Gastroesophageal sphincter (tissue), 4 donors: Measurements from ENCODE around the gene LPCAT4. TPM values are rescaled to one million over a fixed set of nuclear protein-coding genes. Genes with fewer than 3 reads are reported as not detected.
"Not testable (repeated sequence)": the region's sequence is repeated elsewhere in the genome, so short reads cannot be mapped to it uniquely, and the experiment has no call there.

Source experiments
- ATAC-seq: fragments of 150-250 bp; one replicate; pipeline ENCODE4 v1.9.1; 2016; ENCODE audit warnings: mild to moderate bottlenecking, moderate library complexity
- H3K27ac ChIP-seq, 4 donors: fragments of 200-600 bp; sonication (generic) in 3 of 4; 1 replicate in 3 of 4; 2 replicates in 1 of 4; pipeline ENCODE4 v1.5.1; 2016 to 2019
- H3K27me3 ChIP-seq: fragments of 200-600 bp; sonication (generic); one replicate; pipeline ENCODE4 v1.5.1; 2019
- H3K36me3 ChIP-seq, 2 donors: fragments of 200-600 bp; sonication (generic); one replicate each; pipeline ENCODE4 v1.5.1; 2019; ENCODE audit warnings: control low read depth in 1 of 2
- H3K4me1 ChIP-seq, 3 donors: fragments of 200-600 bp; sonication (generic); 1 replicate in 2 of 3; 2 replicates in 1 of 3; pipeline ENCODE4 v1.5.1; 2016 to 2019; ENCODE audit warnings: control low read depth in 2 of 3
- H3K4me3 ChIP-seq, 2 donors: fragments of 200-600 bp; sonication (generic); one replicate each; pipeline ENCODE4 v1.5.1; 2019; ENCODE audit warnings: mild to moderate bottlenecking in 1 of 2, moderate library complexity in 1 of 2
- H3K9me3 ChIP-seq, 3 donors: fragments of 200-600 bp; sonication (generic); one replicate each; pipeline ENCODE4 v1.5.1; 2017 to 2019; ENCODE audit warnings: control low read depth in 2 of 3
- EP300 ChIP-seq: sonication (generic); formaldehyde crosslinking; IDR thresholded peaks from one replicate; pipeline ENCODE4 v1.6.1; 2017; ENCODE audit warnings: antibody characterized with exemption, mild to moderate bottlenecking
- POLR2A ChIP-seq, 2 donors: fragments of 450-650 bp; IDR thresholded peaks; one replicate each; pipeline ENCODE4 v1.6.1; 2017; ENCODE audit warnings: antibody characterized with exemption in 2 of 2, mild to moderate bottlenecking in 2 of 2, moderate library complexity in 1 of 2
- POLR2AphosphoS5 ChIP-seq: sonication (generic); formaldehyde crosslinking; IDR thresholded peaks from one replicate; pipeline ENCODE4 v1.6.1; 2017; ENCODE audit warnings: antibody characterized with exemption
- WGBS, 2 donors: methylation state at CpG; one replicate each; pipeline ENCODE4 v1.1.5; 2018; ENCODE audit warnings: low coverage in 1 of 2; 5-methylcytosine and 5-hydroxymethylcytosine counted together
- total RNA-seq, 4 donors: library from RNA; depleted of rRNA; stranded (reverse); fragments of >200 nt; gene quantifications; one replicate each; pipeline ENCODE4 v1.1.0, GENCODE V29; 2016
- TF ChIP-seq, protein P1 (sequence below), 4 experiments: fragments of 200-600 bp in 2 of 4; fragments of 450-650 bp in 2 of 4; sonication (generic) in 1 of 4; IDR thresholded peaks; one replicate each; pipeline ENCODE4 v1.5.1; 2017 to 2019; ENCODE audit warnings: antibody characterized with exemption in 4 of 4, mild to moderate bottlenecking in 2 of 4, moderate library complexity in 2 of 4

LPCAT4 gene
- total RNA-seq, 4 donors from 2014 or later: 6.8 to 13.5 (median 10.7) TPM

DNA sequence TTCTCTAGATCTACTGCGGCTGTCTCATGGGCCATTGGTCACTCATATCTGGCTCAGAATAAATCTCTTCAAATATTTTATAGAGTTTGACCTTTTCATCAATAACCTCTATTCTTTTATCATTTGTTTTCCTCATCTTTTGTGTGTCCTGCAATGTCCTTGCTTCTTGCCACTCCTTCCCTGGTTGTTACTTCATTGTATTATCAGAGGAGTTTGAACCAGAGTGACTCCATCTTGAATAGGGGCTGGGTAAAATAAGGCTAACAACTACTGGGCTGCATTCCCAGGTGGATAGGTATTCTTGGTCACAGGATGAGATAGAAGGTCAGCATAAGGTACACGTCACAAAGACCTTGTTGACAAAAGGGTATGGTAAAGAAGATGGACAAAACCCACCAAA is 9.9 kb upstream of the LPCAT4 start:
- H3K36me3 ChIP-seq: no peaks in the 10 kb centered on the region
- no peaks in the 10 kb centered on the region for H3K27me3 ChIP-seq
- WGBS, 2 donors: 86 to 100% methylated on average over 1 to 2 of the region's 2 CpGs
- no peak overlapping the region for H3K4me3 ChIP-seq
- TF ChIP-seq, protein P1, sequence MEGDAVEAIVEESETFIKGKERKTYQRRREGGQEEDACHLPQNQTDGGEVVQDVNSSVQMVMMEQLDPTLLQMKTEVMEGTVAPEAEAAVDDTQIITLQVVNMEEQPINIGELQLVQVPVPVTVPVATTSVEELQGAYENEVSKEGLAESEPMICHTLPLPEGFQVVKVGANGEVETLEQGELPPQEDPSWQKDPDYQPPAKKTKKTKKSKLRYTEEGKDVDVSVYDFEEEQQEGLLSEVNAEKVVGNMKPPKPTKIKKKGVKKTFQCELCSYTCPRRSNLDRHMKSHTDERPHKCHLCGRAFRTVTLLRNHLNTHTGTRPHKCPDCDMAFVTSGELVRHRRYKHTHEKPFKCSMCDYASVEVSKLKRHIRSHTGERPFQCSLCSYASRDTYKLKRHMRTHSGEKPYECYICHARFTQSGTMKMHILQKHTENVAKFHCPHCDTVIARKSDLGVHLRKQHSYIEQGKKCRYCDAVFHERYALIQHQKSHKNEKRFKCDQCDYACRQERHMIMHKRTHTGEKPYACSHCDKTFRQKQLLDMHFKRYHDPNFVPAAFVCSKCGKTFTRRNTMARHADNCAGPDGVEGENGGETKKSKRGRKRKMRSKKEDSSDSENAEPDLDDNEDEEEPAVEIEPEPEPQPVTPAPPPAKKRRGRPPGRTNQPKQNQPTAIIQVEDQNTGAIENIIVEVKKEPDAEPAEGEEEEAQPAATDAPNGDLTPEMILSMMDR (IDR thresholded peaks at IDR 0.05): no peak
- TF ChIP-seq POLR2AphosphoS5: no peak
- no peaks in the 10 kb centered on the region for H3K9me3 ChIP-seq
- no peaks in the 10 kb centered on the region for H3K4me1 ChIP-seq
- ATAC-seq: no peak
- H3K27ac ChIP-seq: no peak overlapping the region

DNA sequence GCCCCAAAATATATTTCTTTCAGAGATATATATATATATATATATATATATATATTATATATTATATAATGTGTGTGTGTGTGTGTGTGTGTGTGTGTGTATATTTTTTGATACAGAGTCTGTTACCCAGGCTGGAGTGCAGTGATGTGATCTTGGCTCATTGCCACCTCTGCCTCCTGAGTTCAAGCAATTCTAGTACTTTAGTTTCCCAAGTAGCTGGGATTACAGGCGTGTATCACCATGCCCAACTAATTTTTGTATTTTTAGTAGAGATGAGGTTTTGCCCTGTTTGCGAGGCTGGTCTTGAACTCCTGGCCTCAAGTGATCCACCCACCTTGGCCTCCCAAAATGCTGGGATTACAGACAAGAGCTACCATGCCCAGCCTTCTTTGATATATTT is 8.5 kb upstream of the LPCAT4 start:
- H3K27me3 ChIP-seq, H3K9me3 ChIP-seq, H3K4me3 ChIP-seq, H3K27ac ChIP-seq, ATAC-seq, H3K4me1 ChIP-seq, H3K36me3 ChIP-seq: not testable (repeated sequence)
- WGBS, 2 donors: 83 to 94% methylated on average over 1 to 2 of the region's 2 CpGs

DNA sequence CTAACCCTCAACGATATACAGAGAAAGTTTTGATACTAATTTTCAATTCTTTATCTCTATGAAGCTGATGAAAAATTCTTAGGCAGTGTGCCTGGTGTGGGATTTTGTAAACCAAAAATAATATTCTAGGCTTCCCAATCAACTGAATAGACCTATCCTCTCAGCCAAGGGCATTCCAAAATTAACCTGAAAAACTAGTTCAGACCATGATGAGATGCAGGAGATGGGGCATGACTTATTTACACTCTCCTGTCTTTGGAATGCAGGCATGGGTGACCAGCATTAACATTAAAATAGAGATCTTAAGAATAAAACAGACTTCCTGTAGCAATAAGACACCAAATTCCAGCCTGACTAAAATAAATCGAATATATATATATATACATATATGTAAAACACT is 7.8 kb upstream of the LPCAT4 start:
- no peak for TF ChIP-seq EP300
- TF ChIP-seq, protein P1 (IDR thresholded peaks at IDR 0.05): no peak
- TF ChIP-seq POLR2AphosphoS5: no peak
- no peak for TF ChIP-seq POLR2A (IDR thresholded peaks at IDR 0.05)
- no peak for ATAC-seq
- Histone ChIP-seq H3K27me3 (no peaks in the 10 kb centered on the region), H3K9me3 (no peaks in the 10 kb centered on the region), H3K4me3 (no peak overlapping the region), H3K27ac (no peak overlapping the region), H3K4me1 (no peaks in the 10 kb centered on the region), H3K36me3 (no peaks in the 10 kb centered on the region)
- 67 to 78% methylated on average over 2 of the region's 2 CpGs for whole genome bisulfite sequencing, 2 donors

DNA sequence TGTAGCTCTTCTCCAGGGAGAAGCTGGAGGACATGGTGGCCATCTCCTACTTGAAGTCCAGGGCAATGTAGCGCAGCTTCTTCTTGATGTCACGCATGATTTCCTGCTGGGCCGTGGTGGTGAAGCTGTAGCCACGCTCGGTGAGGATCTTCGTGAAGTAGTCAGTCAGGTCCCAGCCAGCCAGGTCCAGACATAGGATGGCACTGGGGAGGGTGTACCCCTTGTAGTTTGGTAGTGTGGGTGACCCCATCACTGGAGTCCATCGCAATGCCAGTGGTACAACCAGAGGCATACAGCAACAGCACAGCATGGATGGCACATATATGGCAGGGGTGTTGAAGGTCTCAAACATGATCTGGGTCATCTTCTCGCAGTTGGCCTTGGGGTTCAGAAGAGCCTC is 7.0 kb upstream of the LPCAT4 start:
- Histone ChIP-seq H3K27ac (no peak overlapping the region), H3K4me1 (no peaks in the 10 kb centered on the region), H3K4me3 (no peak overlapping the region), H3K9me3 (no peaks in the 10 kb centered on the region), H3K27me3 (no peaks in the 10 kb centered on the region), H3K36me3 (no peaks in the 10 kb centered on the region)
- no peak for ATAC-seq
- TF ChIP-seq POLR2A (IDR thresholded peaks at IDR 0.05): no peak
- TF ChIP-seq POLR2AphosphoS5: no peak
- TF ChIP-seq EP300: no peak
- TF ChIP-seq, protein P1 (IDR thresholded peaks at IDR 0.05): no peak
- WGBS, 2 donors: no CpG with 5 or more reads among the region's 8 CpGs

DNA sequence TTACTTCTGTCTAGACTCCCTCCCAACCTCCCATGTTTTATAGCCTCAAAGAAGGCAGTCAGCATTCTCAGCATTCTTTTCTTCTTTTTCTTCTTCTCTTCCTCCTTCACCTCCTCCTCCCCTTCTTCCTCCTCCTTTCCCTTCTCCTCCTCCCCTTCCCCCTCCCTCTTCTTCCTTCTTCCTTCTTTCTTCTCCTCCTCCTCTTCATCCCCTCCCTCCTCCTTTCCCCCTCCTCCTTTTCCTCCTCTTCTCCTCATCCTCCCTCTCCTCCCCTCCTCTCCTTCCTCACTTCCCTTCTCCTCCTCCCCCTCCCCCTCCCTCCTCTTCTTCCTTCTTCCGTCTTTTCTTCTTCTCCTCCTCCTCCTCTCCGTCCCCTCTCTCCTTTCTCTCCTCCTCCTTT is 3.6 kb upstream of the LPCAT4 start:
- Histone ChIP-seq H3K27me3 (no peaks in the 10 kb centered on the region), H3K36me3 (no peaks in the 10 kb centered on the region), H3K9me3 (no peaks in the 10 kb centered on the region), H3K27ac (no peak overlapping the region), H3K4me3 (no peak overlapping the region), H3K4me1 (peaks cover 0 to 22% (median 11%) of the 10 kb centered on the region in 3 donors)
- 43 to 63% methylated on average over 2 of the region's 2 CpGs for WGBS, 2 donors
- TF ChIP-seq POLR2A (IDR thresholded peaks at IDR 0.05): no peak
- ATAC-seq: no peak

DNA sequence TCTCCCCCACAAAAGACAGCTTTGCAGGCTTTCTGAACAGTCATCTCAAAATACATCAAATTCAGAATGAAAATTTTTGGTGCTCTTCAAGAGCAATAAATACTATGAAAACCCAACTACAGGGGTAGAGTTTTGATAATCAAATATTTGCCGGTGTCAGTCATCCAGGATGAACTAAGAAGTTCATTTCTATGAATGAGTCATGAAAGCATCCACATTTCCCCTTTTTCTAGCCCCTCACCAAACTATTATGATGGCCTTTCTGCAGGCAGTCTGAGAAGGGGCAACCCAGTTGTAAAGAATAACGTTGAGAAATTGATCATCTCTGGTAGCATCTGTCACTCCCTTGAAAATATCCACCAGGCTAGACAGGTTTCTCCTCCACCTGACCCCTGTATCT is 3.1 kb upstream of the LPCAT4 start:
- H3K4me3 ChIP-seq: no peak overlapping the region
- ATAC-seq: no peak
- H3K36me3 ChIP-seq: no peaks in the 10 kb centered on the region
- TF ChIP-seq POLR2A (IDR thresholded peaks at IDR 0.05): no peak
- TF ChIP-seq, protein P1 (IDR thresholded peaks at IDR 0.05): no peak
- no peak for TF ChIP-seq POLR2AphosphoS5
- 43 to 70% methylated on average over 2 of the region's 2 CpGs for WGBS, 2 donors
- H3K27me3 ChIP-seq: no peaks in the 10 kb centered on the region
- peaks cover 0 to 27% (median 13%) of the 10 kb centered on the region in 3 donors for H3K4me1 ChIP-seq
- no peak overlapping the region for H3K27ac ChIP-seq
- H3K9me3 ChIP-seq: no peaks in the 10 kb centered on the region
